ENCODE measurements around the gene DACT2. TPM values are rescaled to one million over a fixed set of nuclear protein-coding genes. Genes with fewer than 3 reads are reported as not detected.
A peak's percentile ranks its signal among the peaks of the same experiment; 100 is the strongest.
"Not testable (repeated sequence)": the region's sequence is repeated elsewhere in the genome, so short reads cannot be mapped to it uniquely, and the experiment has no call there.

Gene DACT2
- total and polyA plus RNA-seq, 5 donors, result 1.4 to 2.4 (median 1.9) TPM

- H3K4me1 ChIP-seq (ENCODE audit: control insufficient read depth, insufficient read depth, low read length), result no peaks in the 10 kb centered on the region
- no peak overlapping the region for H3K27ac ChIP-seq (ENCODE audit: low read length)
- intact Hi-C loops (cut with DNase I), result no loop called here
- H3K4me3 ChIP-seq (ENCODE audit: low read length), result no peak overlapping the region
- DNase-seq (no peak), ATAC-seq (peak; percentile 23 to 25)
- 16% methylated on average over 33 of the region's 33 CpGs for WGBS
- no peaks in the 10 kb centered on the region for H3K9me3 ChIP-seq (ENCODE audit: control insufficient read depth, low read length)
- H3K27me3 ChIP-seq (ENCODE audit: control insufficient read depth, insufficient read depth), result peaks cover 2% of the 10 kb centered on the region
These were observed 848 bp downstream of the DACT2 start for GRCh38 chr6:168318579-168319278.

- Histone ChIP-seq H3K4me3 (ENCODE audit: low read length) (no peak overlapping the region), H3K27ac (ENCODE audit: low read length) (no peak overlapping the region), H3K9me3 (ENCODE audit: control insufficient read depth, low read length) (no peaks in the 10 kb centered on the region), H3K4me1 (ENCODE audit: control insufficient read depth, insufficient read depth, low read length) (no peaks in the 10 kb centered on the region), H3K27me3 (ENCODE audit: control insufficient read depth, insufficient read depth) (peaks cover 2% of the 10 kb centered on the region)
- 39% methylated on average over 12 of the region's 12 CpGs for whole genome bisulfite sequencing
- DNase-seq, result no peak
- no peak for ATAC-seq
- intact Hi-C loops (cut with DNase I), result no loop called here
These were observed 1.5 kb downstream of the DACT2 start for GRCh38 chr6:168318090-168318489.

GRCh38 chr6:168315596-168315995 lies 4.0 kb downstream of the DACT2 start:
- no peak for DNase-seq
- 70% methylated on average over 5 of the region's 5 CpGs for WGBS
- no peaks in the 10 kb centered on the region for H3K4me1 ChIP-seq (ENCODE audit: control insufficient read depth, insufficient read depth, low read length)
- no peak overlapping the region for H3K27ac ChIP-seq (ENCODE audit: low read length)
- H3K9me3 ChIP-seq (ENCODE audit: control insufficient read depth, low read length), result no peaks in the 10 kb centered on the region
- H3K27me3 ChIP-seq (ENCODE audit: control insufficient read depth, insufficient read depth), result no peaks in the 10 kb centered on the region
- no peak for ATAC-seq
- intact Hi-C loops (cut with DNase I), result no loop called here
- no peak overlapping the region for H3K4me3 ChIP-seq (ENCODE audit: low read length)

GRCh38 chr6:168314948-168315347 lies 4.6 kb downstream of the DACT2 start:
- peak; percentile 61 to 65 for ATAC-seq
- Histone ChIP-seq H3K4me3 (ENCODE audit: low read length) (no peak overlapping the region), H3K9me3 (ENCODE audit: control insufficient read depth, low read length) (no peaks in the 10 kb centered on the region), H3K27me3 (ENCODE audit: control insufficient read depth, insufficient read depth) (no peaks in the 10 kb centered on the region), H3K4me1 (ENCODE audit: control insufficient read depth, insufficient read depth, low read length) (no peaks in the 10 kb centered on the region), H3K27ac (ENCODE audit: low read length) (no peak overlapping the region)
- peak in 1 of 3 donors; percentile 73 for DNase-seq
- intact Hi-C loops (cut with DNase I), result no loop called here
- WGBS, result 30% methylated on average over 10 of the region's 10 CpGs

GRCh38 chr6:168314021-168314420 lies 5.6 kb downstream of the DACT2 start:
- Histone ChIP-seq H3K4me1 (ENCODE audit: control insufficient read depth, insufficient read depth, low read length) (no peaks in the 10 kb centered on the region), H3K27ac (ENCODE audit: low read length) (no peak overlapping the region), H3K9me3 (ENCODE audit: control insufficient read depth, low read length) (no peaks in the 10 kb centered on the region), H3K27me3 (ENCODE audit: control insufficient read depth, insufficient read depth) (no peaks in the 10 kb centered on the region), H3K4me3 (ENCODE audit: low read length) (no peak overlapping the region)
- DNase-seq (peak in 1 of 3 donors; percentile 59), ATAC-seq (peak in 1 of 2 donors; percentile 19)
- intact Hi-C loops (cut with DNase I), result no loop called here
- WGBS, result 76% methylated on average over 12 of the region's 12 CpGs

- no peaks in the 10 kb centered on the region for H3K9me3 ChIP-seq (ENCODE audit: control insufficient read depth, low read length)
- intact Hi-C loops (cut with DNase I), result no loop called here
- H3K4me1 ChIP-seq (ENCODE audit: control insufficient read depth, insufficient read depth, low read length), result no peaks in the 10 kb centered on the region
- peak in 1 of 3 donors; percentile 49 for DNase-seq
- H3K4me3 ChIP-seq (ENCODE audit: low read length), result no peak overlapping the region
- no peaks in the 10 kb centered on the region for H3K27me3 ChIP-seq (ENCODE audit: control insufficient read depth, insufficient read depth)
- ATAC-seq, result peak; percentile 41 to 71
- 51% methylated on average over 15 of the region's 15 CpGs for WGBS
- no peak overlapping the region for H3K27ac ChIP-seq (ENCODE audit: low read length)
These were observed 6.1 kb downstream of the DACT2 start for GRCh38 chr6:168313431-168314011.

- ATAC-seq; H3K27me3 ChIP-seq (ENCODE audit: control insufficient read depth, insufficient read depth); H3K4me3 ChIP-seq (ENCODE audit: low read length); H3K27ac ChIP-seq (ENCODE audit: low read length); DNase-seq; intact Hi-C loops (cut with DNase I); H3K4me1 ChIP-seq (ENCODE audit: control insufficient read depth, insufficient read depth, low read length); H3K9me3 ChIP-seq (ENCODE audit: control insufficient read depth, low read length): not testable (repeated sequence)
- WGBS, result 93% methylated on average over 8 of the region's 8 CpGs
These were observed 7.5 kb downstream of the DACT2 start for GRCh38 chr6:168312125-168312507.

- intact Hi-C loops (cut with DNase I), result no loop called here
- no peaks in the 10 kb centered on the region for H3K9me3 ChIP-seq (ENCODE audit: control insufficient read depth, low read length)
- no peaks in the 10 kb centered on the region for H3K4me1 ChIP-seq (ENCODE audit: control insufficient read depth, insufficient read depth, low read length)
- DNase-seq, result no peak
- H3K27me3 ChIP-seq (ENCODE audit: control insufficient read depth, insufficient read depth), result no peaks in the 10 kb centered on the region
- WGBS, result 87% methylated on average over 11 of the region's 11 CpGs
- no peak overlapping the region for H3K27ac ChIP-seq (ENCODE audit: low read length)
- no peak for ATAC-seq
- H3K4me3 ChIP-seq (ENCODE audit: low read length), result no peak overlapping the region
These were observed 8.0 kb downstream of the DACT2 start for GRCh38 chr6:168311410-168312124.

GRCh38 chr6:168310945-168311344 lies 8.6 kb downstream of the DACT2 start:
- intact Hi-C loops (cut with DNase I), result no loop called here
- H3K4me1 ChIP-seq (ENCODE audit: control insufficient read depth, insufficient read depth, low read length), result no peaks in the 10 kb centered on the region
- 89% methylated on average over 10 of the region's 10 CpGs for WGBS
- no peaks in the 10 kb centered on the region for H3K9me3 ChIP-seq (ENCODE audit: control insufficient read depth, low read length)
- ATAC-seq, result no peak
- H3K27me3 ChIP-seq (ENCODE audit: control insufficient read depth, insufficient read depth), result no peaks in the 10 kb centered on the region
- no peak overlapping the region for H3K27ac ChIP-seq (ENCODE audit: low read length)
- no peak for DNase-seq
- no peak overlapping the region for H3K4me3 ChIP-seq (ENCODE audit: low read length)

GRCh38 chr6:168310403-168310802 lies 9.2 kb downstream of the DACT2 start:
- H3K27ac ChIP-seq (ENCODE audit: low read length), result no peak overlapping the region
- WGBS, result 82% methylated on average over 11 of the region's 11 CpGs
- DNase-seq (no peak), ATAC-seq (no peak)
- no peaks in the 10 kb centered on the region for H3K27me3 ChIP-seq (ENCODE audit: control insufficient read depth, insufficient read depth)
- H3K9me3 ChIP-seq (ENCODE audit: control insufficient read depth, low read length), result no peaks in the 10 kb centered on the region
- no peaks in the 10 kb centered on the region for H3K4me1 ChIP-seq (ENCODE audit: control insufficient read depth, insufficient read depth, low read length)
- intact Hi-C loops (cut with DNase I), result no loop called here
- H3K4me3 ChIP-seq (ENCODE audit: low read length), result no peak overlapping the region

- H3K4me3 ChIP-seq (ENCODE audit: low read length), result no peak overlapping the region
- H3K27me3 ChIP-seq (ENCODE audit: control insufficient read depth, insufficient read depth), result no peaks in the 10 kb centered on the region
- no peaks in the 10 kb centered on the region for H3K4me1 ChIP-seq (ENCODE audit: control insufficient read depth, insufficient read depth, low read length)
- intact Hi-C loops (cut with DNase I), result no loop called here
- H3K9me3 ChIP-seq (ENCODE audit: control insufficient read depth, low read length), result no peaks in the 10 kb centered on the region
- WGBS, result 91% methylated on average over 15 of the region's 15 CpGs
- DNase-seq (no peak), ATAC-seq (no peak)
- H3K27ac ChIP-seq (ENCODE audit: low read length), result no peak overlapping the region
These were observed 9.6 kb downstream of the DACT2 start for GRCh38 chr6:168309997-168310396.
